Effector memory CD4-positive, alpha-beta T cell (primary cell): ENCODE measurements around the gene GSTO2.

ENCODE experiments used
- DNase-seq, 3 donors: peaks; one replicate each; pipeline ENCODE4 v3.0.0-alpha.2; 2020
- H3K27ac ChIP-seq: 2 replicates; pipeline ENCODE4 v1.7.0; 2013; ENCODE audit warnings: mild to moderate bottlenecking, low read length, moderate library complexity; ENCODE audit not compliant: insufficient read depth, poor library complexity, severe bottlenecking
- H3K27me3 ChIP-seq: replicated peaks from 2 replicates; pipeline ENCODE4 v1.7.0; 2013; ENCODE audit warnings: mild to moderate bottlenecking, low read length; ENCODE audit not compliant: insufficient read depth, control insufficient read depth, poor library complexity, severe bottlenecking
- H3K36me3 ChIP-seq: 2 replicates; pipeline ENCODE4 v1.7.0; 2013; ENCODE audit warnings: mild to moderate bottlenecking, low read length, moderate library complexity; ENCODE audit not compliant: control insufficient read depth, insufficient read depth
- H3K4me1 ChIP-seq: 2 replicates; pipeline ENCODE4 v1.7.0; 2013; ENCODE audit warnings: low read length, mild to moderate bottlenecking; ENCODE audit not compliant: control insufficient read depth, insufficient read depth, poor library complexity, severe bottlenecking
- H3K4me3 ChIP-seq: 2 replicates; pipeline ENCODE4 v1.7.0; 2013; ENCODE audit warnings: low read length, low read depth, mild to moderate bottlenecking; ENCODE audit not compliant: insufficient read depth, poor library complexity, severe bottlenecking
- H3K9me3 ChIP-seq: 2 replicates; pipeline ENCODE4 v1.7.0; 2013; ENCODE audit warnings: mild to moderate bottlenecking, low read length, moderate library complexity; ENCODE audit not compliant: control insufficient read depth

Gene GSTO2

GRCh38 chr10:104330168-104331110 is 61.5 kb downstream of the GSTO2 start:
- no peak overlapping the region for H3K4me3 ChIP-seq
- peak overlapping the region; percentile 75 for H3K27ac ChIP-seq
- no peak for DNase-seq
- H3K9me3 ChIP-seq, result no peaks in the 10 kb centered on the region
- peaks cover 71% of the 10 kb centered on the region for H3K4me1 ChIP-seq
- no peaks in the 10 kb centered on the region for H3K27me3 ChIP-seq
- no peaks in the 10 kb centered on the region for H3K36me3 ChIP-seq

- Histone ChIP-seq H3K4me3 (no peak overlapping the region), H3K4me1 (peaks cover 72% of the 10 kb centered on the region), H3K9me3 (no peaks in the 10 kb centered on the region), H3K36me3 (no peaks in the 10 kb centered on the region), H3K27ac (no peak overlapping the region), H3K27me3 (no peaks in the 10 kb centered on the region)
- DNase-seq, result no peak
These were observed 62.3 kb downstream of the GSTO2 start for GRCh38 chr10:104331208-104331838.

- no peak overlapping the region for H3K4me3 ChIP-seq
- peaks cover 61% of the 10 kb centered on the region for H3K4me1 ChIP-seq
- peak overlapping the region; percentile 54 for H3K27ac ChIP-seq
- no peak for DNase-seq
- H3K27me3 ChIP-seq, result no peaks in the 10 kb centered on the region
- no peaks in the 10 kb centered on the region for H3K36me3 ChIP-seq
- H3K9me3 ChIP-seq, result no peaks in the 10 kb centered on the region
These were observed 63.5 kb downstream of the GSTO2 start for GRCh38 chr10:104332243-104333031.

- no peaks in the 10 kb centered on the region for H3K36me3 ChIP-seq
- peak overlapping the region; percentile 54 for H3K27ac ChIP-seq
- no peaks in the 10 kb centered on the region for H3K9me3 ChIP-seq
- H3K27me3 ChIP-seq, result no peaks in the 10 kb centered on the region
- peak; percentile 37 to 61 (median 44) for DNase-seq
- peaks cover 53% of the 10 kb centered on the region for H3K4me1 ChIP-seq
- no peak overlapping the region for H3K4me3 ChIP-seq
These were observed 64.2 kb downstream of the GSTO2 start for GRCh38 chr10:104333032-104333727.

- DNase-seq, result no peak
These were observed 64.9 kb downstream of the GSTO2 start for GRCh38 chr10:104333728-104334373.

GRCh38 chr10:104334561-104334960 is 65.6 kb downstream of the GSTO2 start:
- no peak for DNase-seq
- no peaks in the 10 kb centered on the region for H3K9me3 ChIP-seq
- H3K36me3 ChIP-seq, result no peaks in the 10 kb centered on the region
- H3K27ac ChIP-seq, result peak overlapping the region; percentile 54
- no peaks in the 10 kb centered on the region for H3K27me3 ChIP-seq
- H3K4me1 ChIP-seq, result peaks cover 45% of the 10 kb centered on the region
- H3K4me3 ChIP-seq, result no peak overlapping the region

More at GRCh38 chr10:104333728-104334373, 64.9 kb downstream of the GSTO2 start:
- H3K27me3 ChIP-seq, result no peaks in the 10 kb centered on the region
- no peaks in the 10 kb centered on the region for H3K36me3 ChIP-seq
- H3K4me1 ChIP-seq, result peaks cover 48% of the 10 kb centered on the region
- peak overlapping the region; percentile 54 for H3K27ac ChIP-seq
- H3K4me3 ChIP-seq, result no peak overlapping the region
- H3K9me3 ChIP-seq, result no peaks in the 10 kb centered on the region

GRCh38 chr10:104334965-104335650 is 66.1 kb downstream of the GSTO2 start:
- Histone ChIP-seq H3K36me3 (no peaks in the 10 kb centered on the region), H3K27me3 (no peaks in the 10 kb centered on the region), H3K9me3 (no peaks in the 10 kb centered on the region), H3K4me3 (no peak overlapping the region), H3K4me1 (peaks cover 40% of the 10 kb centered on the region), H3K27ac (peak overlapping the region; percentile 21)
- no peak for DNase-seq

- no peaks in the 10 kb centered on the region for H3K27me3 ChIP-seq
- H3K4me1 ChIP-seq, result peaks cover 34% of the 10 kb centered on the region
- H3K36me3 ChIP-seq, result no peaks in the 10 kb centered on the region
- H3K9me3 ChIP-seq, result no peaks in the 10 kb centered on the region
- H3K27ac ChIP-seq, result peak overlapping the region; percentile 81
- peak overlapping the region; percentile 99 for H3K4me3 ChIP-seq
- no peak for DNase-seq
These were observed 68.0 kb downstream of the GSTO2 start for GRCh38 chr10:104336821-104337467.
